ENCODE results near the gene KIFC3.

- TF ChIP-seq MAX (IDR thresholded peaks at IDR 0.05) = no peak
- TF ChIP-seq SUZ12 (IDR thresholded peaks at IDR 0.05; ENCODE audit: low read length) = no peak
These were observed 7.4 kb downstream of the KIFC3 start for GRCh38 chr16:57794849-57795430.
